Bronchial epithelial cell (primary cell): ENCODE results near the gene LYRM4. TPM values are rescaled to one million over a fixed set of nuclear protein-coding genes. Genes with fewer than 3 reads are reported as not detected.

Experiments used
- DNase-seq: peaks from one replicate; pipeline ENCODE4 v3.0.0-alpha.2; 2010; ENCODE audit warnings: low read depth
- FAIRE-seq: peaks from 2 replicates; lab custom pipeline; 2011; peaks lifted over from hg19 to GRCh38; lab: Jason Lieb, UNC
- H3K27me3 ChIP-seq: 2 replicates; pipeline ENCODE4 v1.5.1; 2011; ENCODE audit warnings: low read length; ENCODE audit not compliant: control insufficient read depth, insufficient read depth
- H3K36me3 ChIP-seq: 2 replicates; pipeline ENCODE4 v1.5.1; 2011; ENCODE audit warnings: low read length; ENCODE audit not compliant: control insufficient read depth, insufficient read depth
- H3K4me3 ChIP-seq: 2 replicates; pipeline ENCODE4 v1.5.1; 2011; ENCODE audit warnings: mild to moderate bottlenecking, low read depth, low read length, control low read depth
- total RNA-seq: library from RNA; depleted of rRNA; stranded (reverse); fragments of >200 nt; gene quantifications from 2 replicates; pipeline ENCODE4 v1.2.1, GENCODE V29; 2014
- TF ChIP-seq, protein P1 (sequence below): IDR thresholded peaks from 2 replicates; pipeline ENCODE4 v1.5.1; 2011; ENCODE audit warnings: mild to moderate bottlenecking, moderate library complexity, low read length, control low read depth, inconsistent platforms; ENCODE audit not compliant: insufficient read depth, severe bottlenecking

Gene LYRM4
- total RNA-seq, 1 donor from 2014 or later, result 15.3 TPM

- DNase-seq, result no peak
- Histone ChIP-seq H3K36me3 (no peaks in the 10 kb centered on the region), H3K4me3 (no peak overlapping the region), H3K27me3 (no peaks in the 10 kb centered on the region)
- no peak for FAIRE-seq
- TF ChIP-seq, protein P1, sequence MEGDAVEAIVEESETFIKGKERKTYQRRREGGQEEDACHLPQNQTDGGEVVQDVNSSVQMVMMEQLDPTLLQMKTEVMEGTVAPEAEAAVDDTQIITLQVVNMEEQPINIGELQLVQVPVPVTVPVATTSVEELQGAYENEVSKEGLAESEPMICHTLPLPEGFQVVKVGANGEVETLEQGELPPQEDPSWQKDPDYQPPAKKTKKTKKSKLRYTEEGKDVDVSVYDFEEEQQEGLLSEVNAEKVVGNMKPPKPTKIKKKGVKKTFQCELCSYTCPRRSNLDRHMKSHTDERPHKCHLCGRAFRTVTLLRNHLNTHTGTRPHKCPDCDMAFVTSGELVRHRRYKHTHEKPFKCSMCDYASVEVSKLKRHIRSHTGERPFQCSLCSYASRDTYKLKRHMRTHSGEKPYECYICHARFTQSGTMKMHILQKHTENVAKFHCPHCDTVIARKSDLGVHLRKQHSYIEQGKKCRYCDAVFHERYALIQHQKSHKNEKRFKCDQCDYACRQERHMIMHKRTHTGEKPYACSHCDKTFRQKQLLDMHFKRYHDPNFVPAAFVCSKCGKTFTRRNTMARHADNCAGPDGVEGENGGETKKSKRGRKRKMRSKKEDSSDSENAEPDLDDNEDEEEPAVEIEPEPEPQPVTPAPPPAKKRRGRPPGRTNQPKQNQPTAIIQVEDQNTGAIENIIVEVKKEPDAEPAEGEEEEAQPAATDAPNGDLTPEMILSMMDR, result no peak
These were observed 158.3 kb downstream of the LYRM4 start for GRCh38 chr6:5102267-5102970.

GRCh38 chr6:5100806-5101205, 159.9 kb downstream of the LYRM4 start:
- Histone ChIP-seq H3K4me3 (no peak overlapping the region), H3K27me3 (no peaks in the 10 kb centered on the region), H3K36me3 (no peaks in the 10 kb centered on the region)
- FAIRE-seq (no peak), DNase-seq (no peak)
- TF ChIP-seq, protein P1, result no peak

DNA sequence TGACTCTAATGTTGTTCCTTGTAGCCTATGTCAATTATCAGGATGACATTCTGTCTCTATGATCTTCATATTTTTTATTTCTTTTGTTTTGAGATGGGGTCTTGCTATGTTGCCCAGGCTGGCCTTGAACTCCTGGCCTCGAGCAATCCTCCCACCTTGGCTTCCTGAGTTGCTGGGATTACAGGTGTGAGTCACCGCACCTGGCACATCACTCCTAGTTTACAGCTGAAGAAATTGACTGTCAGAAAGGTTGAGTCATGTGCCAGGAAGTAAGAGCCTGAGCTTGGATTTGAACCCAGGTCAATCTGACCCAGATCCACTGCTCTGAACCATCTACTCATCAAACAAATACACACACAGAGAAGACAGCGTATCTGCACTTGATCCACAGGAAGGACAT, 161.2 kb downstream of the LYRM4 start:
- FAIRE-seq (peak; percentile 62), DNase-seq (peak; percentile 35)
- TF ChIP-seq, protein P1, result no peak
- Histone ChIP-seq H3K27me3 (no peaks in the 10 kb centered on the region), H3K4me3 (no peak overlapping the region), H3K36me3 (no peaks in the 10 kb centered on the region)

DNA sequence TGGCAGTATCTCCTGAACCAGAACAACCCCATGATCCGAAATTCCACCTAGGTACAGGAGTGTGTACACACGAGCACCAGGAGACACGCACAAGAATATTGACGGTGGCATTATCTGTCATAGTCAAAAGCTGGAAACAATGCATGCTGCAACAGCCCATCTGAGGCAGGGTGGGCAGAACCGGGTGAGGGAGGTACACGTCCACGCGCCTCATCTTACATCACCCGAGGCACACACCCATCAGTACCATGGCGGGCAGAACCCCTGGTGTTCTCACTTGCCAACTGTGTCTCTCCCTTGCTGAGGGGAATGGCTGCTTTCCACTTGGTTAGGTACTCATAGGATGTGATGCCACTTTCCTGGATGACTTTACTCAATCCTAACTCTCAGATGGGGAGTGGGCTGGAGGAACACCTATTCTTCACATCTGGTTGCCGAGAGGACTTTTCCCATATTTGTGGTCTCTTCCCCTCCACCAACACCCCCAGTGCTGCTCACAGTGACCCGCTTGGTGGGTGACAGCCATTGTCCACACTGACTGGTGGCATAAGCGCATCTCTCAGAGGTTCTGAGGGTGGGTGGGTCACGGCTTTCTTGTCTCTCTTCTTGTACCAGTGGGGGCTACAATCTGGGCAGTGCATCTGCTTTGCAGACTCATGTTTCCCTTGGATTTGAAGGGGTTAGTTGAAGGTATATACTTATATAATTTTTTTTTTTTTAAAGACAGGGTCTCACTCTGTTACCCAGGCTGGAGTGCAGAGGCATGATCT, 162.1 kb downstream of the LYRM4 start:
- no peak for FAIRE-seq
- no peak for DNase-seq
- TF ChIP-seq, protein P1, result no peak
- no peaks in the 10 kb centered on the region for H3K27me3 ChIP-seq
- H3K36me3 ChIP-seq, result no peaks in the 10 kb centered on the region
- no peak overlapping the region for H3K4me3 ChIP-seq

DNA sequence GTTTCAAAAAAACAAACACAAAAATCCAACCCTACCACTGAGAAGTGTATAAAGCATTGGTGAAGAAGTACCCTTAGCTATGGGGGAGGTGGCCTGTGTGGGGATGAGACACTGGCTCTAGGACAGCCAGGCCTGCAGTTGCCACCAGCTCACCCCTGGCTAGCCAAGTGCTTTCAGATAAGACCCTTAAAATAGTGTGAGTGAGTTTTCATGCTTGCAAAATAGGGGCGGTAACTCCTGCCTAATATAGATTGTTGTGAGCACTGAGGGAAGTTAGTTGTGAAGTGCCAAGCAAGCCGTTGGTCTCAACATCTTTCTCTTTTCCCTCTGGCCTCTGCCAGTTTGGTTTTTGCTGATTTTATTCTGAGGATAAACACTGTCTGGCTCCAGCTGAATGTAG, 164.3 kb downstream of the LYRM4 start:
- TF ChIP-seq, protein P1, result no peak
- no peak for FAIRE-seq
- DNase-seq, result no peak
- Histone ChIP-seq H3K4me3 (no peak overlapping the region), H3K36me3 (no peaks in the 10 kb centered on the region), H3K27me3 (no peaks in the 10 kb centered on the region)
